Heart right ventricle (tissue), 16 donors: ENCODE data around the gene LHX6. TPM values are rescaled to one million over a fixed set of nuclear protein-coding genes. Genes with fewer than 3 reads are reported as not detected.

Experiments used
- ATAC-seq, 8 donors: fragments of 200-7000 bp; cut with Tn5 transposase; one replicate each; pipeline ENCODE4 v1.9.1; 2020; ENCODE audit warnings: mild to moderate bottlenecking in 8 of 8, moderate library complexity in 8 of 8, moderate number of reproducible peaks in 1 of 8
- DNase-seq, 2 donors: peaks; one replicate each; pipeline ENCODE4 v3.0.0-alpha.2; 2020
- H3K27ac ChIP-seq, 10 donors: fragments of 200-600 bp; sonication (generic) in 2 of 10; one replicate each; pipeline versions ENCODE4 v1.5.0 to v1.8.0; 2020 to 2022; ENCODE audit warnings: mild to moderate bottlenecking in 3 of 10
- H3K27me3 ChIP-seq, 7 donors: fragments of 200-600 bp; one replicate each; pipeline ENCODE4 v1.8.0; 2021 to 2022; ENCODE audit warnings: mild to moderate bottlenecking in 2 of 7
- H3K36me3 ChIP-seq, 9 donors: fragments of 200-600 bp; sonication (generic) in 1 of 9; one replicate each; pipeline versions ENCODE4 v1.5.0 to v1.8.0; 2020 to 2022; ENCODE audit warnings: mild to moderate bottlenecking in 2 of 9
- H3K4me1 ChIP-seq, 9 donors: fragments of 200-600 bp; sonication (generic) in 1 of 9; one replicate each; pipeline versions ENCODE4 v1.5.0 to v1.8.0; 2020 to 2022; ENCODE audit warnings: mild to moderate bottlenecking in 4 of 9
- H3K4me3 ChIP-seq, 10 donors: fragments of 200-600 bp; sonication (generic) in 2 of 10; one replicate each; pipeline versions ENCODE4 v1.5.0 to v1.8.0; 2020 to 2022; ENCODE audit warnings: mild to moderate bottlenecking in 7 of 10, moderate library complexity in 2 of 10
- H3K9me3 ChIP-seq, 11 donors: fragments of 200-600 bp in 10 of 11; sonication (generic) in 2 of 11; one replicate each; pipeline versions ENCODE4 v1.5.0 to v1.8.0; 2013 to 2022; ENCODE audit warnings: mild to moderate bottlenecking in 2 of 11, control low read depth in 1 of 11, moderate library complexity in 1 of 11
- CTCF ChIP-seq, 9 donors: fragments of 200-600 bp; sonication (generic) in 2 of 9; IDR thresholded peaks; one replicate each; pipeline versions ENCODE4 v1.5.0 to v1.8.0; 2021 to 2022; ENCODE audit warnings: antibody characterized with exemption in 9 of 9, mild to moderate bottlenecking in 5 of 9, moderate library complexity in 1 of 9
- WGBS, 2 donors: extraction: QIAGEN DNeasy Blood & Tissue Kit; methylation state at CpG; one replicate each; pipeline ENCODE4 v1.1.7; 2013; ENCODE audit warnings: inconsistent platforms in 1 of 2; 5-methylcytosine and 5-hydroxymethylcytosine counted together
- intact Hi-C, 10 donors: fragments of 100-400 bp; cut with DNase I; formaldehyde crosslinking; loops; one replicate each; pipeline versions ENCODE4 v1.11.1 to v1.14.2; 2022
- polyA plus RNA-seq, 2 donors: library from polyadenylated mRNA; stranded (reverse); fragments of 200-250 nt; gene quantifications; one replicate each; pipeline ENCODE4 v1.2.3, GENCODE V29; 2013
- total RNA-seq, 10 donors: library from RNA; stranded (reverse); fragmentation: NEBNext Ultra II Directional in 3 of 10; extraction: Animal tissue kit (Norgen Biotek cat#: 25700) in 3 of 10; gene quantifications; one replicate each; pipeline versions ENCODE4 v1.2.1 to v1.2.4, GENCODE V29; 2021 to 2023
- donor health status: Arrhythmogenic right ventricular cardiomyopathy.
- donor health status: ischemic (EF 13 %, LVEDD 7.1; RV severe dilation, severe dysfunction).
- donor health status: healthy with polysubstance abuse.
- donor health status: DM: no; HTN: yes; CAD: no.
- donor health status: DM: no; HTN: no; CAD: no.
- donor health status: ischemic (EF 25% LVEDD 6.9; RV normal size, moderate dysfunction).
- donor health status: ischemic (EF 25% LVEDD 5.7; RV mildly dilated, moderate dysfunction).
- donor health status: healthy.
- donor health status: DM: yes; HTN: yes; CAD: no.
- donor health status: Ischemic cardiomyopathy.
- donor health status: ischemic (EF 35%, LVEDD 5.7; RV mildly dilated, moderate dysfunction).
- donor health status: nonischemic (EF 11% LVEDD 7.7; RV severe dilation, severe dysfunction).
- donor health status: DM: yes; HTN: yes; CAD: no.
- donor health status: PGD.
- donor health status: ischemic (EF 29% LVEDD 5.4; RV normal size, mild dysfunction).
- donor health status: nonischemic (EF 23%, LVEDD 6.1; RV moderate dilation, normal function).

LHX6 gene
- total and polyA plus RNA-seq, 12 donors = 1.9 to 9.4 (median 5.9) TPM

- Histone ChIP-seq H3K36me3 (peaks cover 0 to 5% (median 0%) of the 10 kb centered on the region in 9 donors), H3K4me3 (no peak overlapping the region), H3K9me3 (no peaks in the 10 kb centered on the region), H3K27me3 (peaks cover 16 to 100% (median 86%) of the 10 kb centered on the region in 7 donors), H3K27ac (no peak overlapping the region), H3K4me1 (peaks cover 8 to 51% (median 31%) of the 10 kb centered on the region in 9 donors)
- 83 to 88% methylated on average over 1 of the region's 1 CpG for WGBS, 2 donors
- intact Hi-C loops = no loop called here
- no peak for ATAC-seq
- no peak for DNase-seq
- no peak for TF ChIP-seq CTCF (IDR thresholded peaks at IDR 0.05)
Measured at GRCh38 chr9:122215663-122216062, 13.1 kb downstream of the LHX6 start.

- Histone ChIP-seq H3K4me3 (peak overlapping the region in 1 of 10 donors; percentile 26), H3K27me3 (peaks cover 10 to 95% (median 80%) of the 10 kb centered on the region in 7 donors), H3K4me1 (peaks cover 3 to 39% (median 19%) of the 10 kb centered on the region in 9 donors), H3K9me3 (no peaks in the 10 kb centered on the region), H3K27ac (no peak overlapping the region), H3K36me3 (peaks cover 0 to 5% (median 0%) of the 10 kb centered on the region in 9 donors)
- TF ChIP-seq CTCF (IDR thresholded peaks at IDR 0.05) = no peak
- intact Hi-C loops = no loop called here
- DNase-seq (no peak), ATAC-seq (no peak)
- WGBS, 2 donors = 48 to 58% methylated on average over 9 of the region's 9 CpGs
Measured at GRCh38 chr9:122214507-122214906, 14.2 kb downstream of the LHX6 start.

- Histone ChIP-seq H3K9me3 (no peaks in the 10 kb centered on the region), H3K4me3 (peak overlapping the region in 9 of 10 donors; percentile 10 to 42 (median 26)), H3K27ac (no peak overlapping the region), H3K36me3 (peaks cover 0 to 5% (median 0%) of the 10 kb centered on the region in 9 donors), H3K27me3 (peaks cover 10 to 88% (median 73%) of the 10 kb centered on the region in 7 donors), H3K4me1 (peaks cover under 1 to 32% (median 12%) of the 10 kb centered on the region in 9 donors)
- 18 to 31% methylated on average over 90 to 93 of the region's 93 CpGs for WGBS, 2 donors
- DNase-seq (no peak), ATAC-seq (peak in 2 of 8 donors; percentile 41 to 46)
- intact Hi-C loops = no loop called here
- TF ChIP-seq CTCF (IDR thresholded peaks at IDR 0.05) = no peak
Measured at GRCh38 chr9:122213589-122214413, 15.0 kb downstream of the LHX6 start.

GRCh38 chr9:122213102-122213588 lies 15.6 kb downstream of the LHX6 start:
- WGBS, 2 donors = 37 to 41% methylated on average over 20 of the region's 20 CpGs
- ATAC-seq = no peak
- no peak overlapping the region for H3K27ac ChIP-seq
- H3K36me3 ChIP-seq = peaks cover 0 to 5% (median 0%) of the 10 kb centered on the region in 9 donors
- no peaks in the 10 kb centered on the region for H3K9me3 ChIP-seq
- peak overlapping the region in 4 of 10 donors; percentile 13 to 42 (median 28) for H3K4me3 ChIP-seq
- intact Hi-C loops = no loop called here
- no peak for DNase-seq
- H3K27me3 ChIP-seq = peaks cover 10 to 81% (median 66%) of the 10 kb centered on the region in 7 donors
- H3K4me1 ChIP-seq = peaks cover 0 to 26% (median 9%) of the 10 kb centered on the region in 9 donors
- no peak for TF ChIP-seq CTCF (IDR thresholded peaks at IDR 0.05)
